Measurements from ENCODE around the gene NDUFV1. TPM values are rescaled to one million over a fixed set of nuclear protein-coding genes. Genes with fewer than 3 reads are reported as not detected.

The NDUFV1 gene
- total and polyA plus RNA-seq, 4 donors = 83.6 to 172 (median 163) TPM

- H3K27me3 ChIP-seq (ENCODE audit: control insufficient read depth in 4 of 4, insufficient read depth in 4 of 4, low read length in 3 of 4) = no peaks in the 10 kb centered on the region
- H3K36me3 ChIP-seq (ENCODE audit: control insufficient read depth in 4 of 4, insufficient read depth in 3 of 4, low read depth in 1 of 4, low read length in 3 of 4) = peaks cover 0 to 5% (median 2%) of the 10 kb centered on the region in 4 donors
- peak overlapping the region in 1 of 3 donors; percentile 67 for H3K4me3 ChIP-seq (ENCODE audit: low read depth in 1 of 3, low read length in 3 of 3)
- TF ChIP-seq JUND (IDR thresholded peaks at IDR 0.05) (no peak), RXRA (IDR thresholded peaks at IDR 0.05) (peak in 1 of 2 donors; percentile 5)
- H3K27ac ChIP-seq (ENCODE audit: low read depth in 1 of 2, low read length in 2 of 2) = peak overlapping the region in 1 of 2 donors; percentile 81
- H3K4me1 ChIP-seq (ENCODE audit: control insufficient read depth in 4 of 4, insufficient read depth in 4 of 4, low read length in 3 of 4) = peaks cover 13 to 47% (median 37%) of the 10 kb centered on the region in 4 donors
- DNase-seq (ENCODE audit: low spot score) = no peak
- 40% methylated on average over 25 of the region's 25 CpGs for WGBS
- H3K9me3 ChIP-seq (ENCODE audit: control insufficient read depth in 4 of 4, low read length in 3 of 4) = no peaks in the 10 kb centered on the region
- H3K9ac ChIP-seq (ENCODE audit: low read depth in 1 of 2, low read length in 2 of 2) = peak overlapping the region in 1 of 2 donors; percentile 59
Observed at GRCh38 chr11:67628710-67629385, 22.1 kb downstream of the NDUFV1 start.

GRCh38 chr11:67629386-67630227, 22.9 kb downstream of the NDUFV1 start, which contains the start of gene NUDT8:
NUDT8 (minus strand) TSS chr11:67629937; CDS start chr11:67629911, 26 bp downstream.
- Histone ChIP-seq H3K27me3 (ENCODE audit: control insufficient read depth in 4 of 4, insufficient read depth in 4 of 4, low read length in 3 of 4) (no peaks in the 10 kb centered on the region), H3K4me3 (ENCODE audit: low read depth in 1 of 3, low read length in 3 of 3) (peak within 1 kb of the TSS; percentile 67 to 71 (median 67)), H3K9me3 (ENCODE audit: control insufficient read depth in 4 of 4, low read length in 3 of 4) (no peaks in the 10 kb centered on the region), H3K36me3 (ENCODE audit: control insufficient read depth in 4 of 4, insufficient read depth in 3 of 4, low read depth in 1 of 4, low read length in 3 of 4) (peaks cover 0 to 5% (median 2%) of the 10 kb centered on the region in 4 donors), H3K4me1 (ENCODE audit: control insufficient read depth in 4 of 4, insufficient read depth in 4 of 4, low read length in 3 of 4) (peaks cover 13 to 47% (median 37%) of the 10 kb centered on the region in 4 donors), H3K9ac (ENCODE audit: low read depth in 1 of 2, low read length in 2 of 2) (peak within 1 kb of the TSS in 1 of 2 donors; percentile 59), H3K27ac (ENCODE audit: low read depth in 1 of 2, low read length in 2 of 2) (peak within 1 kb of the TSS; percentile 81 to 93)
- WGBS = under 1% methylated on average over 102 of the region's 102 CpGs
- TF ChIP-seq CTCF (IDR thresholded peaks at IDR 0.05; ENCODE audit: low read depth, low read length, missing input control) (peak; percentile 81), RAD21 (IDR thresholded peaks at IDR 0.05) (peak; percentile 83 to 88), SP1 (IDR thresholded peaks at IDR 0.05) (no peak), YY1 (IDR thresholded peaks at IDR 0.05) (peak; percentile 19)
- DNase-seq (ENCODE audit: low spot score) = peak; percentile 83

- WGBS = 1% methylated on average over 70 of the region's 70 CpGs
- Histone ChIP-seq H3K27ac (ENCODE audit: low read depth in 1 of 2, low read length in 2 of 2) (peak overlapping the region; percentile 81 to 93), H3K9me3 (ENCODE audit: control insufficient read depth in 4 of 4, low read length in 3 of 4) (no peaks in the 10 kb centered on the region), H3K36me3 (ENCODE audit: control insufficient read depth in 4 of 4, insufficient read depth in 3 of 4, low read depth in 1 of 4, low read length in 3 of 4) (peaks cover 0 to 5% (median 2%) of the 10 kb centered on the region in 4 donors), H3K9ac (ENCODE audit: low read depth in 1 of 2, low read length in 2 of 2) (peak overlapping the region in 1 of 2 donors; percentile 43), H3K27me3 (ENCODE audit: control insufficient read depth in 4 of 4, insufficient read depth in 4 of 4, low read length in 3 of 4) (no peaks in the 10 kb centered on the region), H3K4me1 (ENCODE audit: control insufficient read depth in 4 of 4, insufficient read depth in 4 of 4, low read length in 3 of 4) (peaks cover 13 to 47% (median 37%) of the 10 kb centered on the region in 4 donors), H3K4me3 (ENCODE audit: low read depth in 1 of 3, low read length in 3 of 3) (peak overlapping the region; percentile 67 to 71 (median 67))
- DNase-seq (ENCODE audit: low spot score) = peak; percentile 100
- TF ChIP-seq HNF4G (IDR thresholded peaks at IDR 0.05) (peak; percentile 55), CTCF (IDR thresholded peaks at IDR 0.05; ENCODE audit: low read depth, low read length, missing input control) (peak; percentile 64), GABPA (IDR thresholded peaks at IDR 0.05 in 1 of 2, conservative IDR thresholded peaks at IDR 0.05 in 1 of 2) (peak in 1 of 2 donors; percentile 74), YY1 (IDR thresholded peaks at IDR 0.05) (peak; percentile 29), FOXA2 (IDR thresholded peaks at IDR 0.05) (no peak), ZBTB33 (IDR thresholded peaks at IDR 0.05) (no peak), FOXA1 (IDR thresholded peaks at IDR 0.05) (no peak), REST (IDR thresholded peaks at IDR 0.05) (peak; percentile 47), SP1 (IDR thresholded peaks at IDR 0.05) (peak; percentile 65), RAD21 (IDR thresholded peaks at IDR 0.05) (peak; percentile 70 to 71), HNF4A (conservative IDR thresholded peaks at IDR 0.05) (peak; percentile 80 to 86)
Observed at GRCh38 chr11:67630228-67630942, 23.6 kb downstream of the NDUFV1 start.

Data from liver (tissue), 9 donors.